Esophagus squamous epithelium (tissue), 4 donors: ENCODE data around the gene ENTPD1.

ENCODE experiments used
- POLR2A ChIP-seq, 4 donors: fragments of 450-650 bp; IDR thresholded peaks; one replicate each; pipeline ENCODE4 v1.6.1; 2017; ENCODE audit warnings: antibody characterized with exemption in 4 of 4, mild to moderate bottlenecking in 4 of 4, moderate library complexity in 3 of 4
- TF ChIP-seq, protein P1 (sequence below), 6 experiments: fragments of 450-650 bp in 4 of 6; fragments of 200-600 bp in 2 of 6; sonication (generic) in 2 of 6; IDR thresholded peaks; one replicate each; pipeline ENCODE4 v1.5.1; 2016 to 2019; ENCODE audit warnings: antibody characterized with exemption in 6 of 6, mild to moderate bottlenecking in 4 of 6, moderate library complexity in 4 of 6

DNA sequence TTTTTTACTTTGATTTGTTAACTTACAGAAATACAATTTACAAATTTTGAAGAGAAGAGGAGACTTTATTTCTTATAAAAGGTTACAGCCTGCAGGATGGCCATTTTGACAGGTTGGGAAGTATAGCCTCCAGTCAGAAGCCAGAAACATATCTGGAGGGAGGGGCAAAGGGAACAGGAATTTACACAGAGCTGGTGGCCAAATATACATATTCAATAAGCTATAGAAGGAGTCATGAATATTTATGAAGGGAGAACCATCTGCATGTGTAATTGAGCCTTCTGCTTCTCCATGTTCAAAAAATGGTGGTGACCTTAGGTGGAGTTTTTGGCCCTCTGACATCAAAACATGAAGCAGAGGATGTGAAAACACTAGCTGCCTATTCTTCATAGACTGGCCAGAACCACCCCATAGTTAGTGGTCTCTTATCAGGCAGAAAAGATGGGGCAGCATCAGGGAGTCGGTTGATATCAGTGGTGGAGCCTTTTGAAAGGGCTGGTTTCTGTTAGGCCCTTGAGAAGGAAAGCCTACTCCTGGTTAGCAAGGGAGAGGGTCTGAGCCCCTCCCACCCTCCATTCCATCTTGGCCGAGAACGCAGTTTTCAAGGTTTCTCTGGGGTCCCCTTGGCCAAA lies 57.2 kb downstream of the ENTPD1 start:
- TF ChIP-seq, protein P1, sequence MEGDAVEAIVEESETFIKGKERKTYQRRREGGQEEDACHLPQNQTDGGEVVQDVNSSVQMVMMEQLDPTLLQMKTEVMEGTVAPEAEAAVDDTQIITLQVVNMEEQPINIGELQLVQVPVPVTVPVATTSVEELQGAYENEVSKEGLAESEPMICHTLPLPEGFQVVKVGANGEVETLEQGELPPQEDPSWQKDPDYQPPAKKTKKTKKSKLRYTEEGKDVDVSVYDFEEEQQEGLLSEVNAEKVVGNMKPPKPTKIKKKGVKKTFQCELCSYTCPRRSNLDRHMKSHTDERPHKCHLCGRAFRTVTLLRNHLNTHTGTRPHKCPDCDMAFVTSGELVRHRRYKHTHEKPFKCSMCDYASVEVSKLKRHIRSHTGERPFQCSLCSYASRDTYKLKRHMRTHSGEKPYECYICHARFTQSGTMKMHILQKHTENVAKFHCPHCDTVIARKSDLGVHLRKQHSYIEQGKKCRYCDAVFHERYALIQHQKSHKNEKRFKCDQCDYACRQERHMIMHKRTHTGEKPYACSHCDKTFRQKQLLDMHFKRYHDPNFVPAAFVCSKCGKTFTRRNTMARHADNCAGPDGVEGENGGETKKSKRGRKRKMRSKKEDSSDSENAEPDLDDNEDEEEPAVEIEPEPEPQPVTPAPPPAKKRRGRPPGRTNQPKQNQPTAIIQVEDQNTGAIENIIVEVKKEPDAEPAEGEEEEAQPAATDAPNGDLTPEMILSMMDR (IDR thresholded peaks at IDR 0.05): no peak
- TF ChIP-seq POLR2A (IDR thresholded peaks at IDR 0.05): no peak
